NOMO-1 treated with DMSO at 0.1 percent for 48 hours (cell line): ENCODE measurements around the gene SLC6A3.

ENCODE experiments used
- DNase-seq: peaks from one replicate; lab custom pipeline; 2025; ENCODE audit not compliant: unreplicated experiment; lab: John Stamatoyannopoulos, UW

Gene SLC6A3

GRCh38 chr5:1445313-1445688 is at the start of gene SLC6A3:
TSS of gene SLC6A3 (minus strand) at chr5:1445440. CDS start at chr5:1443197, 2,243 bp downstream.
- no peak for DNase-seq

GRCh38 chr5:1493941-1494340 is 48.7 kb upstream of the SLC6A3 start:
- DNase-seq = no peak

- no peak for DNase-seq
Measured at GRCh38 chr5:1493413-1493812, 48.2 kb upstream of the SLC6A3 start.

- DNase-seq = no peak
Measured at GRCh38 chr5:1492757-1493156, 47.5 kb upstream of the SLC6A3 start.

- DNase-seq = peak; percentile 72
Measured at GRCh38 chr5:1490376-1490775, 45.1 kb upstream of the SLC6A3 start.

- DNase-seq = no peak
Measured at GRCh38 chr5:1489754-1490153, 44.5 kb upstream of the SLC6A3 start.

- DNase-seq = no peak
Measured at GRCh38 chr5:1488882-1489680, 43.8 kb upstream of the SLC6A3 start.

GRCh38 chr5:1487079-1487764 is 42.0 kb upstream of the SLC6A3 start:
- no peak for DNase-seq

- DNase-seq = no peak
Measured at GRCh38 chr5:1486271-1486670, 41.0 kb upstream of the SLC6A3 start.

- no peak for DNase-seq
Measured at GRCh38 chr5:1485579-1486118, 40.4 kb upstream of the SLC6A3 start.

- DNase-seq = no peak
Measured at GRCh38 chr5:1484730-1485578, 39.7 kb upstream of the SLC6A3 start.

GRCh38 chr5:1483856-1484729 is 38.9 kb upstream of the SLC6A3 start:
- DNase-seq = no peak

GRCh38 chr5:1483064-1483463 is 37.8 kb upstream of the SLC6A3 start:
- no peak for DNase-seq

- DNase-seq = no peak
Measured at GRCh38 chr5:1481959-1482331, 36.7 kb upstream of the SLC6A3 start.

GRCh38 chr5:1481266-1481958 is 36.2 kb upstream of the SLC6A3 start:
- DNase-seq = peak; percentile 8

- no peak for DNase-seq
Measured at GRCh38 chr5:1480806-1481205, 35.6 kb upstream of the SLC6A3 start.

- peak; percentile 74 for DNase-seq
Measured at GRCh38 chr5:1480217-1480616, 35.0 kb upstream of the SLC6A3 start.

- DNase-seq = peak; percentile 96
Measured at GRCh38 chr5:1479581-1480188, 34.4 kb upstream of the SLC6A3 start.

GRCh38 chr5:1479066-1479465 is 33.8 kb upstream of the SLC6A3 start:
- DNase-seq = no peak
